ENCODE data around the gene SYNGR1. TPM values are rescaled to one million over a fixed set of nuclear protein-coding genes. Genes with fewer than 3 reads are reported as not detected.

The SYNGR1 gene
- total RNA-seq, 2 experiments from 2014 or later: 2.4 to 3.8 TPM

GRCh38 chr22:39360242-39360641 is 10.5 kb downstream of the SYNGR1 start:
- Mint-ChIP-seq H3K27ac (no peak overlapping the region), H3K4me3 (no peak overlapping the region), H3K27me3 (no peaks in the 10 kb centered on the region), H3K9me3 (no peaks in the 10 kb centered on the region), H3K36me3 (ENCODE audit: low read depth) (no peaks in the 10 kb centered on the region), H3K4me1 (ENCODE audit: low read depth) (no peaks in the 10 kb centered on the region)
- TF ChIP-seq, protein P1, sequence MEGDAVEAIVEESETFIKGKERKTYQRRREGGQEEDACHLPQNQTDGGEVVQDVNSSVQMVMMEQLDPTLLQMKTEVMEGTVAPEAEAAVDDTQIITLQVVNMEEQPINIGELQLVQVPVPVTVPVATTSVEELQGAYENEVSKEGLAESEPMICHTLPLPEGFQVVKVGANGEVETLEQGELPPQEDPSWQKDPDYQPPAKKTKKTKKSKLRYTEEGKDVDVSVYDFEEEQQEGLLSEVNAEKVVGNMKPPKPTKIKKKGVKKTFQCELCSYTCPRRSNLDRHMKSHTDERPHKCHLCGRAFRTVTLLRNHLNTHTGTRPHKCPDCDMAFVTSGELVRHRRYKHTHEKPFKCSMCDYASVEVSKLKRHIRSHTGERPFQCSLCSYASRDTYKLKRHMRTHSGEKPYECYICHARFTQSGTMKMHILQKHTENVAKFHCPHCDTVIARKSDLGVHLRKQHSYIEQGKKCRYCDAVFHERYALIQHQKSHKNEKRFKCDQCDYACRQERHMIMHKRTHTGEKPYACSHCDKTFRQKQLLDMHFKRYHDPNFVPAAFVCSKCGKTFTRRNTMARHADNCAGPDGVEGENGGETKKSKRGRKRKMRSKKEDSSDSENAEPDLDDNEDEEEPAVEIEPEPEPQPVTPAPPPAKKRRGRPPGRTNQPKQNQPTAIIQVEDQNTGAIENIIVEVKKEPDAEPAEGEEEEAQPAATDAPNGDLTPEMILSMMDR (IDR thresholded peaks at IDR 0.05): no peak
- intact Hi-C loops (cut with micrococcal nuclease): no loop called here
- ATAC-seq (no peak), DNase-seq (no peak)
- ChIA-PET CTCF (no interaction called here), POLR2A (no interaction called here)

- ChIA-PET CTCF (no interaction called here), POLR2A (no interaction called here)
- H3K27me3 Mint-ChIP-seq: no peaks in the 10 kb centered on the region
- no peak overlapping the region for H3K27ac Mint-ChIP-seq
- DNase-seq (no peak), ATAC-seq (no peak)
- TF ChIP-seq, protein P1 (IDR thresholded peaks at IDR 0.05): no peak
- H3K9me3 Mint-ChIP-seq: no peaks in the 10 kb centered on the region
- H3K36me3 Mint-ChIP-seq (ENCODE audit: low read depth): no peaks in the 10 kb centered on the region
- intact Hi-C loops (cut with micrococcal nuclease): no loop called here
- H3K4me1 Mint-ChIP-seq (ENCODE audit: low read depth): no peaks in the 10 kb centered on the region
- H3K4me3 Mint-ChIP-seq: no peak overlapping the region
Measured at GRCh38 chr22:39360674-39361413, 11.1 kb downstream of the SYNGR1 start.

DNA sequence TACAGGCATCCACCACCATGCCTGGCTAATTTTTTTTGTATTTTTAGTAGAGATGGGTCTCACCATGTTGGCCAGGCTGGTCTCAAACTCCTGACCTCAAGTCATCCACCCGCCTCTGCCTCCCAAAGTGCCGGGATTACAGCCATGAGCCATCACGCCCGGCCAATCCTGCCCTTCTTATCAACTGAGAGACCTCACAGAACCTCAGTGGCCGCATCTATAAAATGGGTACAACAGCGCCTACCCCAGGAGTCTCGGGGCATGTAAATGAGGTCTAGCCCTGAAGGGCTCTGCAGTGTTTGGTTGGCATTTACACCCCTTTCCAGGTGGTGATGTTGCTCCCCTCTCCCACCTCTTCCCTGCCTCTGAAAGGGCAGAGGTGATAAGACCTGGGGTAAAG is 11.7 kb downstream of the SYNGR1 start:
- H3K36me3 Mint-ChIP-seq (ENCODE audit: low read depth): no peaks in the 10 kb centered on the region
- H3K27ac Mint-ChIP-seq: no peak overlapping the region
- DNase-seq: peak; percentile 11
- ChIA-PET CTCF (no interaction called here), POLR2A (no interaction called here)
- TF ChIP-seq, protein P1 (IDR thresholded peaks at IDR 0.05): no peak
- intact Hi-C loops (cut with micrococcal nuclease): no loop called here
- ATAC-seq: no peak
- no peaks in the 10 kb centered on the region for H3K27me3 Mint-ChIP-seq
- H3K4me3 Mint-ChIP-seq: no peak overlapping the region
- H3K9me3 Mint-ChIP-seq: no peaks in the 10 kb centered on the region
- H3K4me1 Mint-ChIP-seq (ENCODE audit: low read depth): no peaks in the 10 kb centered on the region

DNA sequence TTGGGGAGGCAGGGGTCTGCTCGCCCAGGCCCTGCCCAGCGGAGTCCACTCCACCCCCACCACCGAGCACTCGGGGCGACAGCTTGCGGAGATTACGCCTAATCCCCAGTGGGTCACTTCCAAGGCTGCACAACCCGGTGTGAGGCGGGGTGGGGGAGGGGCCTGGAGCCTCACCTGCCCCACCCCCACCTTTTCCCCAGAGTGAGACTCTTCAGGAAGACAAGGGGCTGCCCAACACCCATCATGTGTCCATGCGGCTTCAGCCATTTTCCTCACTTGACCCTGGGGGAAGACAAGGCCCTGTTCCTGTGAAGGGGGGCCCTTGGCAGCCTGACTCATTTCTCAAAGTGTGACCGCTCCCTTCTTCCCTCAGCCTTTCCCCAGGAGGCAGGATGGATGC is 12.5 kb downstream of the SYNGR1 start:
- no peaks in the 10 kb centered on the region for H3K36me3 Mint-ChIP-seq (ENCODE audit: low read depth)
- intact Hi-C loops (cut with micrococcal nuclease): no loop called here
- CTCF ChIA-PET: no interaction called here
- no peak for ATAC-seq
- H3K4me3 Mint-ChIP-seq: no peak overlapping the region
- H3K4me1 Mint-ChIP-seq (ENCODE audit: low read depth): peaks cover 5% of the 10 kb centered on the region
- H3K27ac Mint-ChIP-seq: no peak overlapping the region
- no peaks in the 10 kb centered on the region for H3K9me3 Mint-ChIP-seq
- POLR2A ChIA-PET: no interaction called here
- TF ChIP-seq, protein P1 (IDR thresholded peaks at IDR 0.05): no peak
- no peaks in the 10 kb centered on the region for H3K27me3 Mint-ChIP-seq
- DNase-seq: no peak

GRCh38 chr22:39362932-39363331 is 13.1 kb downstream of the SYNGR1 start:
- no peak for DNase-seq
- H3K36me3 Mint-ChIP-seq (ENCODE audit: low read depth): no peaks in the 10 kb centered on the region
- TF ChIP-seq, protein P1 (IDR thresholded peaks at IDR 0.05): no peak
- H3K4me1 Mint-ChIP-seq (ENCODE audit: low read depth): peaks cover 5% of the 10 kb centered on the region
- H3K27me3 Mint-ChIP-seq: no peaks in the 10 kb centered on the region
- POLR2A ChIA-PET: no interaction called here
- ATAC-seq: no peak
- CTCF ChIA-PET: no interaction called here
- H3K9me3 Mint-ChIP-seq: no peaks in the 10 kb centered on the region
- intact Hi-C loops (cut with micrococcal nuclease): no loop called here
- no peak overlapping the region for H3K27ac Mint-ChIP-seq
- H3K4me3 Mint-ChIP-seq: no peak overlapping the region

All from activated CD8-positive, alpha-beta T cell treated with anti-CD3 and anti-CD28 coated beads for 36 hours (primary cell).